GM10266 (cell line): ENCODE measurements around the gene SCAI.

ENCODE experiments used
- DNase-seq: peaks from one replicate; pipeline ENCODE4 v3.0.0; 2012; ENCODE audit errors: extremely low spot score
- TF ChIP-seq, protein P1 (sequence below): IDR thresholded peaks from 2 replicates; pipeline ENCODE4 v1.5.1; 2012; ENCODE audit warnings: mild to moderate bottlenecking, low read depth; ENCODE audit not compliant: control insufficient read depth, insufficient read depth; ENCODE audit errors: missing control alignments

The SCAI gene

DNA sequence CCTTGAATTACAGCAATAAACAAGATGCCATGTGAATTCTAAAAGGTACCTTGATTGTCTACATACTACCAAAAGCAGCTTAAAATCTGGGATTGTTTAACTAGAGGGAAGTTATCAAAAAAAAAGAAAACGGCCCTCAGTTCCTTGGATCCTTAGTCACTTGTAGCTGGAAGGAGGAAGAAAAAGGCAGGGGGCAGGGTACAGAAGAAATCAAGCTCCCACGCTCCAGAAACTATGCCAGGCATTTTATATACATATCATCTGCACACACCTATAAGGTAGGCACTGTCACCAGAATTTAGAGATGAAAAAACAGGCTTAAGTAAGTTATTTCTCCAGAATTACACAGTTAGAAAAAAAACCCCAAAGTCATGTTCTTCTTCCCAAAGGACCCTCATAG, 63.4 kb downstream of the SCAI start:
- TF ChIP-seq, protein P1, sequence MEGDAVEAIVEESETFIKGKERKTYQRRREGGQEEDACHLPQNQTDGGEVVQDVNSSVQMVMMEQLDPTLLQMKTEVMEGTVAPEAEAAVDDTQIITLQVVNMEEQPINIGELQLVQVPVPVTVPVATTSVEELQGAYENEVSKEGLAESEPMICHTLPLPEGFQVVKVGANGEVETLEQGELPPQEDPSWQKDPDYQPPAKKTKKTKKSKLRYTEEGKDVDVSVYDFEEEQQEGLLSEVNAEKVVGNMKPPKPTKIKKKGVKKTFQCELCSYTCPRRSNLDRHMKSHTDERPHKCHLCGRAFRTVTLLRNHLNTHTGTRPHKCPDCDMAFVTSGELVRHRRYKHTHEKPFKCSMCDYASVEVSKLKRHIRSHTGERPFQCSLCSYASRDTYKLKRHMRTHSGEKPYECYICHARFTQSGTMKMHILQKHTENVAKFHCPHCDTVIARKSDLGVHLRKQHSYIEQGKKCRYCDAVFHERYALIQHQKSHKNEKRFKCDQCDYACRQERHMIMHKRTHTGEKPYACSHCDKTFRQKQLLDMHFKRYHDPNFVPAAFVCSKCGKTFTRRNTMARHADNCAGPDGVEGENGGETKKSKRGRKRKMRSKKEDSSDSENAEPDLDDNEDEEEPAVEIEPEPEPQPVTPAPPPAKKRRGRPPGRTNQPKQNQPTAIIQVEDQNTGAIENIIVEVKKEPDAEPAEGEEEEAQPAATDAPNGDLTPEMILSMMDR: no peak
- no peak for DNase-seq

DNA sequence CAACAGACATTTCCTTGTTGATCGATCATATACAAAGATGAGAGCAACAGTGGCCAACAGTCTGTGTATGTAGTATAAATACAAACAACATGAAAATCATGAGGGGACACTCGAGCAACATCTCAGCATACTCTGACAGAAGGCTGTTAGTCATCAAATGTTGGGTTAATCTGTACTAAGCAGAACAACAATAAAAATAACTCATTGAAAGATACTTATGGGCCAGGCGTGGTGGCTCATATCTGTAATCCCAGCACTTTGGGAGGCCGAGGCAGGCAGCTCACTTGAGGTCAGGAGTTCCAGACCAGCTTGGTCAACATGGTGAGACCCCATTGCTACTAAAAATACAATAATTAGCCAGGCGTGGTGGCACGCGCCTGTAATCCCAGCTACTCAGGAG, 67.3 kb downstream of the SCAI start:
- TF ChIP-seq, protein P1: no peak
- DNase-seq: no peak

GRCh38 chr9:125074976-125075375, 68.4 kb downstream of the SCAI start:
- TF ChIP-seq, protein P1: no peak

DNA sequence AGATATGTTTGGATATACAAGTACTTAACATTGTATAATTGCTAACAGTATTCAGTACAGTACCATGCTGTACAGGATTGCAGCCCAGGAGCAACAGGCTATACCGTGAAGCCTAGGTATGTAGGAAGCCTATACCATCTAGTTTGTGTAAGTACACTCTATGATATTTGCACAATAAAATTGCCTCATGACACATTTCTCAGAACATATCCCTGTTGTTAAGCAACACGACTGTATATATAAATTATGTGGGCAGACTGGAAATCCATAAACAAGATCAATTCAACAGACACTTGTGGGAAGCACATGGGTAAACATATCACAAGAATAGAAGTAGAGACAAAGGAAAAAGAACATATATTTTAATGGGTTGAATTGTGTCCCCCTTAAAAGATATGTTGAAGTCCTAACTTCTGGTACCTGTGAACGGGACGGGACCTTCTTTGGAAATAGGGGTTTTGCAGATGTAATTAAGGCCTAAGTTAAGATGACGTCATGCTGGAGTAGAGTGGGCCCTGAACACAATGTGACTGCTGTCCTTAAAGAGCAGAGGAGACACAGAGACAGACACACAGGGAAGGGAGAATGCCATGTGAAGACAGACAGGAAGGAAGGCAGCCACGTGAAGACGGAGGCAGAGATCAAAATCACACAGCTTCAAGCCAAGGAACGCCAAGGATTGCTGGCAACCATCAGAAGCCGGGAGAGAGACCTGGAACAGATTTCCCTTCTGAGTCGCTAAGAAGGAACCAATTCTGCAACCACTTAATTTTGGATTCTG, 76.3 kb downstream of the SCAI start:
- no peak for DNase-seq
- TF ChIP-seq, protein P1: no peak

More at GRCh38 chr9:125074976-125075375, 68.4 kb downstream of the SCAI start:
- no peak for DNase-seq

DNA sequence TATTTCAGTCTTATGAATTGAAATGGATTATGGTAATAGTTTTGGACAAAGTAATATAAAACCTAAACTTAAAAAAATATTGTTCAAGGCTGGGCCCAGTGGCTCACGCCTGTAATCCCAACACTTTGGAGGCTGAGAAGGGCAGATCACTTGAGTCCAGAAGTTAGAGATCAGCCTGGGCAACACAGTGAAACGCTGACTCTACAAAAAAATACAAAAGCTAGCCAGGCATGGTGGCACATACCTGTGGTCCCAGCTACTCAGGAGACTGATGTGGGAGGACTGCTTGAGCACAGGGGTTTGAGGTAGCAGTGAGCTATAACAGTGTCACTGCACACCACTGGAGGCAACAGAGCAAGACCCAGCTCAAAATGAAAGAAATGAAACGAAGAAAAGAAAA, 81.9 kb downstream of the SCAI start:
- TF ChIP-seq, protein P1: no peak

GRCh38 chr9:125049212-125050049, 93.9 kb downstream of the SCAI start:
- no peak for DNase-seq
- TF ChIP-seq, protein P1: no peak

More for the DNA sequence above, 81.9 kb downstream of the SCAI start:
- no peak for DNase-seq

DNA sequence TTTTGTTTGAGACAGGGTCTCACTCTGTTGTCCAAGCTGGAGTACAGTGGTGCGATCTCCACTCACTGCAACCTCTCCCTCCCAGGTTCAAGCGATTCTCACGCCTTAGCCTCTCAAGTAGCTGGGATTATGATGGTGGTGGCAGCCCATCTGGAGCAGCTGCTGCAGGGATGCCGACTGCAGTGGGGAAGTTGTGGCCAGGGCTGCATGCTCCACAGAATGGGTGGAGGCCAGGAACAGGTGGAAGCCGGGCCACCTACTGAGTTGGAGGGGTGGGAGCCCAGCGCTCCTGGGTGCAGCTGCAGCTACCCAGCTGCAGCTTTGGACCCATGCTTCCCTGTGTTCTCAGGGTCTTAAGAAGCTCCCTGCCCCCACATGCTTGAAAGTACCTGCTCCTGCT, 99.7 kb downstream of the SCAI start:
- TF ChIP-seq, protein P1: no peak
- no peak for DNase-seq
